GM12873 (cell line): ENCODE results near the gene METTL9.

Experiments used
- TF ChIP-seq, protein P1 (sequence below): IDR thresholded peaks from 2 replicates; pipeline ENCODE4 v1.5.1; 2012; ENCODE audit warnings: low read depth, mild to moderate bottlenecking, moderate library complexity, low read length, control low read depth; ENCODE audit not compliant: insufficient read depth; ENCODE audit errors: missing control alignments

The METTL9 gene

DNA sequence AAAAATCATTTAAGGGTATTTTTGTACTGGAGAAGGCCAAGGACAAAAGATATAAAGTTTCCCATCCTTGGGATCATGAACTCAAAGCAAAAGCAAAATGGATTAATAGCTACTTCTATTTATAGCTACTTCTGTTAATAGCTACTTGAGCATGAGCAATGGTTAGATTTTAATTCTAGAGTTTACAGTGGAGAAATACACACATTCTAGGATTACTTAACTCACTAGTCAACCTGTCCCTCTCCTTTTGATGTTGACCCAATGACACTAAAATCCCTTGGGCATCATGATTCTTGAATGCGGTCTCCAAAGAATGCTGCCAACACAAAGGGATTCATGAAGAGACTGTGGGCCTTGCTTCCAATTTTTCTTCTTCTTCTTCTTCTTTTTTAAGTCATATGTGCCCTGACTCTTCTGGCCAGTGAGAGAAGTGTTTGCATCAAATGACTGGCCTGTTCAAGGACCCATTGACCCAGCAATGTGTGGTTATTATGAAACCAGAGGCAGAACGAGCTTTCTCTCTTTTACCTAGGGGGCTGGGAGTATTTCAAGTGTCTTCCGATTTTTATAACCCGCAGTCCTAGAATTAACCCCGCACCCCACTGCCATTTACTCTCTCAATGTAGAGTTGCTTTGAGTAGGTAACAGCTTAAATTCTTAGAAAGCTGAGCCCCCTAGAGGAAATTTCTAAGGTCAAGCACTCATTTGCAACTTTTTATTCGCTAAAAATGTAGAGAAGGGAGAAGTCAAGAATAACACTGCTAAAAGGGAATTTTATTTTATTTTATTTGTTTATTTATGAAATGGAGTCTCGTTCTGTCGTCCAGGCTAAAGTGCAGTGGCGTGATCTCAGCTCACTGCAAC lies 99.0 kb downstream of the METTL9 start:
- TF ChIP-seq, protein P1, sequence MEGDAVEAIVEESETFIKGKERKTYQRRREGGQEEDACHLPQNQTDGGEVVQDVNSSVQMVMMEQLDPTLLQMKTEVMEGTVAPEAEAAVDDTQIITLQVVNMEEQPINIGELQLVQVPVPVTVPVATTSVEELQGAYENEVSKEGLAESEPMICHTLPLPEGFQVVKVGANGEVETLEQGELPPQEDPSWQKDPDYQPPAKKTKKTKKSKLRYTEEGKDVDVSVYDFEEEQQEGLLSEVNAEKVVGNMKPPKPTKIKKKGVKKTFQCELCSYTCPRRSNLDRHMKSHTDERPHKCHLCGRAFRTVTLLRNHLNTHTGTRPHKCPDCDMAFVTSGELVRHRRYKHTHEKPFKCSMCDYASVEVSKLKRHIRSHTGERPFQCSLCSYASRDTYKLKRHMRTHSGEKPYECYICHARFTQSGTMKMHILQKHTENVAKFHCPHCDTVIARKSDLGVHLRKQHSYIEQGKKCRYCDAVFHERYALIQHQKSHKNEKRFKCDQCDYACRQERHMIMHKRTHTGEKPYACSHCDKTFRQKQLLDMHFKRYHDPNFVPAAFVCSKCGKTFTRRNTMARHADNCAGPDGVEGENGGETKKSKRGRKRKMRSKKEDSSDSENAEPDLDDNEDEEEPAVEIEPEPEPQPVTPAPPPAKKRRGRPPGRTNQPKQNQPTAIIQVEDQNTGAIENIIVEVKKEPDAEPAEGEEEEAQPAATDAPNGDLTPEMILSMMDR, result no peak

DNA sequence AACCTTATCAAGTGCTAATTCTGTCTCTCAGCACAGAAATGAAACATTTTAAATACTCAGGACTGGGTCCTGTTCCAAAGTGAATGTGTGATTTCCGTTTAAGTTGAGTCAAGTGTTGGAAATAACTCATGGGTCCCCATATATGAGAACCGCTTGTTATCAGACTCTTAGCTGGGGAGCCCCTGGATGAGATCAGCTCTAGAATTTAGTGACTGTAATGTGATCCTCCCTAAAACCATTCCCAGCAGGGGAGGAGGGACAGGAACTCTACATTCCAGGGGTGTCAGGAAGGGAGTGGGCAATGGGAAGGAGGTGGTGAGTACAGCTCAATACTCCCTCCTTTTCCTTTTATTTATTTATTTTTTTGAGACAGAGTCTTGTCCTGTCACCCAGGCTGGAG lies 101.9 kb downstream of the METTL9 start:
- TF ChIP-seq, protein P1, result no peak

DNA sequence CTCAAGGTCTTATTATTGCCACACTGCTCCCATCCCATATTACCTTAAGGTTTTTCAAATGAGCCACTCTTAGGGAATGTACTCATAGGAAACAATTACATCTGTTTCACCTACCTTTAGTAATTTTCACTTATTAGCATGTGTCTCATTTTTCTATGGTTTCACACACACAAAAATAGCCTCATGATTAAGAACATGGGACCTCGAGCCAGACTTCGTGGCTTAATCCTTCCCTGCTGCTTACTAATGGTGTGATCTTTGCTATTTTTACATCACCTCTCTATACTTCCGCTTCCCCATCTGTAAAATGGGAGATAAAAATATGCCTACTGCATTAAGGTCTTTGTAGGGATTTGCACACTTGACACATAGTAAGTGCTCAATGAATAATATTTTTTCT lies 102.9 kb downstream of the METTL9 start:
- TF ChIP-seq, protein P1, result no peak

DNA sequence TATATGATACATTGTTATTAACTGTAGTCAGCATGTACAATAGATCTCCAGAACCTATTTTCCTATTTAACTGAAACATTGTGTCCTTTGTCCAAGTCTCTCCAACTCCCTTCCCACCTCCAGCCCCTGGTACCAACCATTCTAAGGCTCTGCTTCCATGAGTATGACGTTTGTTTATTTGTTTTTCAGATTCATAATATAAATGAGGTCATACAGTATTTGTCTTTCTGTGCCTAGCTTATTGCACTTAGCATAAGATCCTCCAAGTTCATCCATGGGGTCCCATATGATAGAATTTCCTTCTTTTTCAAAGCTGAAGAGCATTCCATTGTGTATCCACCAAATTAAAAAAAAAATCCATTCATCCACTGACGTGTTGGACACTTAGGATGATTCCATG lies 103.8 kb downstream of the METTL9 start:
- TF ChIP-seq, protein P1, result no peak

DNA sequence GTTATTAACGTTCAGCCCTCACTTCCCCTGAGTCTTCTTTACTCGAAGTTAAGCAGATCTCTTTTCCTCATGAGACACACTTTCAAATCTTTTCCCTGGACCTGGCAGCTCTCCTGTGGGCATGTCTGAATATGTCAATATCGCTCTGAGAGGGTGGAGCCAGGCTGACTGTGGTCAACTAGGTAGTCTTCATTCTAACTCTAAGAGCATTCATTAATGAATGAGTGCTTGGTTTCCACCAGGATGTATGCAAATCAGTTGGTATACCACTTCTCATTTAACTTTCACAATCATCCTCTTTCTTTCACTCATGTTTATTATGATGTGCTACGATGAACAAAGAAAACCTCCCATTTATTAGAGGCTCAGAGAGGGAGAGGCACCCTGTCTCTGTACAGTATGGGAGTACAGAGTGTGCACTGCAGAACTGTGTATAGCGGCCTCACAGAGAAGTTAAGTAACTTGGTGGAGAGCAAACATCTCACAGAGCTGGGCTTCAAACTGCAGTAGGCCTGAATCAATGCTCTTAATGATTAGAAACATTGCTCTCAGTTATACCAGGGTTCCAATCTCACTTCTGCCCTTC lies 104.3 kb downstream of the METTL9 start:
- TF ChIP-seq, protein P1, result no peak

DNA sequence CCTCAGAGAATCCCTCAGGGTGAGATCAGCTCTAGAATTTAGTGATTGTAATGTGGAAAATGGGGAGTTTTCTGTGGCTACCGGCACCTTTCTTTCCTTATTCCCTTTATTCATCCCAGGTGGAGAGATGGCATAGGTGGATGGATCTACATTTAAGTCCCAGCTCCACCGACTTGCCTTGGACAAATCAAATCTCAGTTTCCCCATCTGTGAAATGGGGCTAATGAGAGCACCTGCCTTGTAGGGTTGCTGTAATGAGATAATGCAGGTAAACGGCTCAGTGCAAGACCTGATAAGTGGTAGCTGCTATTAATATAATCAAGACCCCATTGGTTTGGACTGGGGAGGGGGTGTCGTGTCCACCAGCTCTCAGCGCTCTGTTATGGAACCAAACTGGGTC lies 104.9 kb downstream of the METTL9 start:
- TF ChIP-seq, protein P1, result no peak

DNA sequence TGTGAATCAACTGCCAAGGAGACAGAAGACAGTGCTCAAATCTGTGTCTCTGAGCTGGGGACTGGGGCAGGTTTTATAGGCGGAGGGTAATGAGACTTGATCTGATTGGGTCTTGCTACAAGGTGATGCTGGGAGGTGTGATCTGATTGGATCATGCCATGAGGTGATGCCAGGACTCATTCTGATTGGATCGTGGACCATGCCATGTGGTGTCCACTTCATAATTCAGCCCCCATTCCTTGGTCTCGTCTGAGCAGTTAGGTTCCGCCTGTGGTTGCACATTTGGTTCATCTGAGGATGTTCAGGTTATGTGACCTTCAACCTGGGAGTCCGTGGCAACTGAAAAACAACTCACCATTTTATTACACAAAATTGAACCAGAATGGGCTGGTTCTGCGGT lies 105.4 kb downstream of the METTL9 start:
- TF ChIP-seq, protein P1, result no peak
